Transverse colon (tissue), 3 donors: ENCODE measurements around the gene MDFI.

Experiments
- CTCF ChIP-seq, 5 experiments: fragments of 200-600 bp in 3 of 5; fragments of 450-650 bp in 2 of 5; sonication (generic) in 3 of 5; IDR thresholded peaks; 1 replicate in 2 of 5; 2 replicates in 3 of 5; pipeline ENCODE4 v1.5.1; 2016 to 2017; ENCODE audit warnings: antibody characterized with exemption in 5 of 5, inconsistent platforms in 3 of 5, mild to moderate bottlenecking in 2 of 5, moderate library complexity in 1 of 5
- POLR2A ChIP-seq: fragments of 450-650 bp; IDR thresholded peaks from one replicate; pipeline ENCODE4 v1.6.1; 2016; ENCODE audit warnings: antibody characterized with exemption, mild to moderate bottlenecking, moderate library complexity

GRCh38 chr6:41651962-41652657 is 13.8 kb downstream of the MDFI start:
- TF ChIP-seq CTCF (IDR thresholded peaks at IDR 0.05) (no peak), POLR2A (no peak)
